Endothelial cell of umbilical vein (primary cell): ENCODE results near the gene GMPPA. TPM values are rescaled to one million over a fixed set of nuclear protein-coding genes. Genes with fewer than 3 reads are reported as not detected.

Source experiments
- BruUV-seq: library from RNA; stranded (reverse); fragments of 400-500 nt; replicated peaks from 2 replicates; lab custom pipeline; 2021; lab: Mats Ljungman, UMichigan
- CTCF ChIA-PET: fragments of 300-600, 350-600 bp; sonication (Branson Sonifier 250); formaldehyde crosslinking; loops from one replicate; lab custom pipeline; 2021; ENCODE audit warnings: antibody characterized with exemption, inconsistent platforms; lab: Charles Lee
- POLR2A ChIA-PET: fragments of 300-600, 350-600 bp; sonication (Branson Sonifier 250); formaldehyde crosslinking; loops from one replicate; lab custom pipeline; 2021; ENCODE audit warnings: antibody characterized with exemption, inconsistent platforms; lab: Charles Lee
- DNase-seq: peaks from one replicate; pipeline ENCODE4 v3.0.0-alpha.2; 2011; ENCODE audit warnings: low read depth, low spot score
- FAIRE-seq: peaks from 2 replicates; lab custom pipeline; 2011; peaks lifted over from hg19 to GRCh38; lab: Jason Lieb, UNC
- H2AFZ ChIP-seq: 2 replicates; pipeline ENCODE4 v1.6.0; 2012; ENCODE audit warnings: low read depth, low read length, control low read depth, inconsistent platforms
- H3K27ac ChIP-seq: 2 replicates; pipeline ENCODE4 v1.5.1; 2011; ENCODE audit warnings: low read depth, mild to moderate bottlenecking, control low read depth, low read length, moderate library complexity; ENCODE audit not compliant: insufficient read depth
- H3K27me3 ChIP-seq, 2 experiments: 2 replicates each; pipeline versions ENCODE4 v1.6.0 to v1.6.1; 2011; ENCODE audit warnings: low read length in 2 of 2, mixed read lengths in 1 of 2; ENCODE audit not compliant: control insufficient read depth in 2 of 2, insufficient read depth in 2 of 2
- H3K36me3 ChIP-seq, 2 experiments: 2 replicates in 1 of 2; 3 replicates in 1 of 2; pipeline ENCODE4 v1.5.1; 2011; ENCODE audit warnings: low read length in 2 of 2, mild to moderate bottlenecking in 1 of 2, moderate library complexity in 1 of 2; ENCODE audit not compliant: control insufficient read depth in 2 of 2, insufficient read depth in 2 of 2; ENCODE audit errors: extremely low read depth in 1 of 2
- H3K4me1 ChIP-seq: 3 replicates; pipeline ENCODE4 v1.5.1; 2011; ENCODE audit warnings: mild to moderate bottlenecking, low read length; ENCODE audit not compliant: control insufficient read depth, insufficient read depth; ENCODE audit errors: extremely low read depth
- H3K4me2 ChIP-seq: 2 replicates; pipeline ENCODE4 v1.6.1; 2011; ENCODE audit warnings: low read length, control low read depth, mixed read lengths; ENCODE audit not compliant: insufficient read depth
- H3K4me3 ChIP-seq, 3 experiments: fragments of 200-600 bp in 1 of 3; sonication (generic), shearing (Covaris generic) in 1 of 3; replicated peaks in 1 of 3; 2 replicates each; pipeline ENCODE4 v1.5.1; 2011 to 2016; ENCODE audit warnings: control low read depth in 3 of 3, low read length in 3 of 3, mild to moderate bottlenecking in 2 of 3, inconsistent platforms in 1 of 3, low read depth in 1 of 3, moderate library complexity in 1 of 3; ENCODE audit not compliant: insufficient read depth in 1 of 3
- H3K79me2 ChIP-seq: 2 replicates; pipeline ENCODE4 v1.6.0; 2012; ENCODE audit warnings: low read length, inconsistent platforms; ENCODE audit not compliant: control insufficient read depth, insufficient read depth
- H3K9ac ChIP-seq: replicated peaks from 2 replicates; pipeline ENCODE3; 2011; ENCODE audit warnings: low read length, control low read depth; ENCODE audit not compliant: insufficient read depth; ENCODE audit errors: extremely low read depth
- H3K9me1 ChIP-seq: replicated peaks from 3 replicates; pipeline ENCODE4 v1.6.0; 2011; ENCODE audit warnings: mild to moderate bottlenecking, low read length; ENCODE audit not compliant: control insufficient read depth, insufficient read depth; ENCODE audit errors: extremely low read depth
- H3K9me3 ChIP-seq: replicated peaks from 2 replicates; pipeline ENCODE4 v1.5.1; 2012; ENCODE audit warnings: low read length, inconsistent platforms; ENCODE audit not compliant: control insufficient read depth, insufficient read depth
- H4K20me1 ChIP-seq: replicated peaks from 2 replicates; pipeline ENCODE3; 2011; ENCODE audit warnings: mild to moderate bottlenecking, low read length; ENCODE audit not compliant: control insufficient read depth, insufficient read depth; ENCODE audit errors: extremely low read depth
- FOS ChIP-seq: IDR thresholded peaks from 2 replicates; pipeline ENCODE4 v1.6.1; 2011; ENCODE audit warnings: mild to moderate bottlenecking, low read length, moderate library complexity, borderline replicate concordance; ENCODE audit not compliant: insufficient read depth
- GATA2 ChIP-seq: IDR thresholded peaks from 2 replicates; pipeline ENCODE4 v1.7.0; 2011; ENCODE audit warnings: low read depth, mild to moderate bottlenecking, moderate library complexity, mixed read lengths, low read length; ENCODE audit not compliant: insufficient read length, insufficient read depth
- JUN ChIP-seq: IDR thresholded peaks from 2 replicates; pipeline ENCODE4 v1.6.1; 2011; ENCODE audit warnings: borderline replicate concordance, low read depth; ENCODE audit not compliant: insufficient read length, insufficient read depth
- MYC ChIP-seq: IDR thresholded peaks from one replicate; pipeline ENCODE4 v1.6.1; 2011; ENCODE audit warnings: mild to moderate bottlenecking, low read depth, low read length
- POLR2A ChIP-seq: IDR thresholded peaks from 2 replicates; pipeline ENCODE4 v1.6.1; 2012; ENCODE audit warnings: low read depth, mild to moderate bottlenecking, control low read depth, low read length
- POLR2AphosphoS5 ChIP-seq: IDR thresholded peaks from 2 replicates; pipeline ENCODE4 v1.6.1; 2012; ENCODE audit warnings: low read depth, mild to moderate bottlenecking, control low read depth, low read length, moderate library complexity; ENCODE audit not compliant: insufficient read depth
- dilution Hi-C: fragments of 300-500 bp; cut with MboI; formaldehyde crosslinking; loops from one replicate; pipeline ENCODE4 v1.15.0; 2019; ENCODE audit warnings: low sequenced_read_pairs; ENCODE audit not compliant: extremely low pct_ligation_motif_present
- intact Hi-C: fragments of 100-400 bp; cut with micrococcal nuclease; formaldehyde crosslinking; loops from one replicate; pipeline ENCODE4 v1.10.0; 2022
- polyA plus RNA-seq, 4 experiments: library from polyadenylated mRNA; depleted of rRNA in 3 of 4; stranded (reverse) in 3 of 4; unstranded in 1 of 4; fragments of >200 nt; gene quantifications; 2 replicates each; pipeline versions ENCODE4 v1.2.1 to v1.2.3, GENCODE V29; 2011 to 2012; ENCODE audit warnings: missing spikeins in 1 of 4
- total RNA-seq: library from RNA; stranded (reverse); gene quantifications from 2 replicates; pipeline ENCODE4 v1.2.3, GENCODE V29; 2021
- TF ChIP-seq, protein P1 (sequence below): IDR thresholded peaks from 2 replicates; pipeline ENCODE4 v1.6.1; 2011; ENCODE audit not compliant: insufficient read depth, insufficient read length

The GMPPA gene
- total and polyA plus RNA-seq, 2 donors (not counting 3 experiments of a cell fraction or from before 2014, with no cell fraction given), result 39.1 to 104 TPM

DNA sequence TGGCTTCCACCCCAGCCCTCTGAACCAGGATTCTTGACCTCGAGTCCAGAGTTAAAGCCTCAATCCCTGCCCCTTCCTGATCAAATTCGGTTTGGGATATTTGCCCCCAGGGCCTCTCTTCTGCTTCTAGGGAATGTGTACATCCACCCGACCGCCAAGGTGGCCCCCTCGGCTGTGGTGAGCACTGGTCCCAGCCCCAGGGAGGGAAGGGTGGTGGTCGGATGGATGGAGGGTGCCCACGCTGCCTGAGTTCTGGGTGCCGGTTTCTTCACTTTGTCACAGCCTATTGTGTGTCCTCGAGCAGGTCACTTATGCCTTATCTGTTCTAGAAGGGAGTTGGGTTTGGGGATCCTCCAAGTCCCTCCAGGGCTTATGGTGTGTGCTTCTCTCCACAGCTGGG lies 6.9 kb downstream of the GMPPA start:
- POLR2A ChIA-PET, result no interaction called here
- H3K4me3 ChIP-seq, result no peak overlapping the region
- no peak overlapping the region for H3K9ac ChIP-seq
- intact Hi-C loops (no loop called here), dilution Hi-C loops (no loop called here)
- FAIRE-seq (no peak), DNase-seq (no peak)
- TF ChIP-seq POLR2AphosphoS5 (no peak), GATA2 (no peak), FOS (no peak), MYC (no peak), JUN (no peak)
- TF ChIP-seq, protein P1, sequence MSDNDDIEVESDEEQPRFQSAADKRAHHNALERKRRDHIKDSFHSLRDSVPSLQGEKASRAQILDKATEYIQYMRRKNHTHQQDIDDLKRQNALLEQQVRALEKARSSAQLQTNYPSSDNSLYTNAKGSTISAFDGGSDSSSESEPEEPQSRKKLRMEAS, result no peak
- no peak overlapping the region for H3K27ac ChIP-seq
- H3K27me3 ChIP-seq, result peaks cover 4 to 5% of the 10 kb centered on the region in 2 experiments
- no peaks in the 10 kb centered on the region for H4K20me1 ChIP-seq
- no peak overlapping the region for H2AFZ ChIP-seq
- H3K4me2 ChIP-seq, result no peak overlapping the region
- no peaks in the 10 kb centered on the region for H3K4me1 ChIP-seq
- no peaks in the 10 kb centered on the region for H3K79me2 ChIP-seq
- peaks cover 0 to 28% of the 10 kb centered on the region in 2 experiments for H3K36me3 ChIP-seq
- H3K9me3 ChIP-seq, result no peaks in the 10 kb centered on the region
- no TSS peak for BruUV-seq
- CTCF ChIA-PET, result interaction anchor here (5.0 kb wide), 1 partner anchor 23 kb away, joined by 99 read pairs; no protein-coding TSS in a partner anchor
- no peaks in the 10 kb centered on the region for H3K9me1 ChIP-seq

GRCh38 chr2:219506153-219506801 lies 7.6 kb downstream of the GMPPA start:
- no peaks in the 10 kb centered on the region for H3K9me3 ChIP-seq
- H3K27ac ChIP-seq, result no peak overlapping the region
- intact Hi-C loops, result no loop called here
- no peak overlapping the region for H3K4me2 ChIP-seq
- BruUV-seq, result no TSS peak
- peaks cover 10 to 12% of the 10 kb centered on the region in 2 experiments for H3K27me3 ChIP-seq
- no peaks in the 10 kb centered on the region for H3K9me1 ChIP-seq
- TF ChIP-seq POLR2AphosphoS5 (no peak), POLR2A (no peak), FOS (no peak)
- FAIRE-seq, result no peak
- CTCF ChIA-PET, result interaction anchor here (4.1 to 5.0 kb wide), 3 partner anchors 9 to 23 kb away, joined by 67 to 151 read pairs (median 99); partner anchors contain the start of gene GMPPA
- H3K4me1 ChIP-seq, result no peaks in the 10 kb centered on the region
- no peak overlapping the region for H3K4me3 ChIP-seq
- H3K9ac ChIP-seq, result no peak overlapping the region
- dilution Hi-C loops, result no loop called here
- H4K20me1 ChIP-seq, result no peaks in the 10 kb centered on the region
- no peaks in the 10 kb centered on the region for H3K79me2 ChIP-seq
- no peak for DNase-seq
- POLR2A ChIA-PET, result no interaction called here
- peaks cover 0 to 28% of the 10 kb centered on the region in 2 experiments for H3K36me3 ChIP-seq
- H2AFZ ChIP-seq, result no peak overlapping the region
